Natural killer cell (primary cell): ENCODE data around the gene XXYLT1. TPM values are rescaled to one million over a fixed set of nuclear protein-coding genes. Genes with fewer than 3 reads are reported as not detected.

Experiments
- ATAC-seq, 3 donors: fragments of 150-1000 bp in 2 of 3; fragments of 200-7000 bp in 1 of 3; cut with Tn5 transposase; 1 replicate in 1 of 3; 2 replicates in 2 of 3; pipeline ENCODE4 v1.10.0; 2021; ENCODE audit warnings: mild to moderate bottlenecking in 2 of 3, moderate library complexity in 2 of 3
- DNase-seq, 2 donors: peaks; one replicate each; pipeline versions ENCODE4 v3.0.0 to v3.0.0-alpha.2; 2013 to 2021; ENCODE audit warnings: mixed read lengths in 1 of 2
- H3K27ac ChIP-seq: one replicate; pipeline ENCODE4 v1.5.1; 2013; ENCODE audit warnings: mild to moderate bottlenecking, low read length
- H3K27me3 ChIP-seq: one replicate; pipeline ENCODE4 v1.6.1; 2013; ENCODE audit warnings: low read length; ENCODE audit not compliant: control insufficient read depth, insufficient read depth
- H3K36me3 ChIP-seq: one replicate; pipeline ENCODE4 v1.6.1; 2013; ENCODE audit warnings: low read length; ENCODE audit not compliant: control insufficient read depth, insufficient read depth
- H3K4me1 ChIP-seq: one replicate; pipeline ENCODE4 v1.6.1; 2013; ENCODE audit warnings: low read length; ENCODE audit not compliant: control insufficient read depth, insufficient read depth
- H3K4me3 ChIP-seq: one replicate; pipeline ENCODE4 v1.5.1; 2013; ENCODE audit warnings: low read length
- H3K9me3 ChIP-seq: one replicate; pipeline ENCODE4 v1.6.1; 2013; ENCODE audit warnings: low read length; ENCODE audit not compliant: control insufficient read depth, insufficient read depth
- H3K27ac Mint-ChIP-seq, 2 donors: one replicate each; pipeline ENCODE4 v1.8.0; 2022; ENCODE audit warnings: mild to moderate bottlenecking in 2 of 2, mixed read lengths in 2 of 2, moderate library complexity in 1 of 2
- H3K27me3 Mint-ChIP-seq, 2 donors: one replicate each; pipeline ENCODE4 v1.8.0; 2022; ENCODE audit warnings: low read depth in 2 of 2, mixed read lengths in 2 of 2
- H3K36me3 Mint-ChIP-seq: one replicate; pipeline ENCODE4 v1.8.0; 2022; ENCODE audit warnings: mixed read lengths
- H3K4me1 Mint-ChIP-seq, 2 donors: one replicate each; pipeline ENCODE4 v1.8.0; 2022; ENCODE audit warnings: mixed read lengths in 2 of 2
- H3K4me3 Mint-ChIP-seq: one replicate; pipeline ENCODE4 v1.8.0; 2022; ENCODE audit warnings: mild to moderate bottlenecking, moderate library complexity, mixed read lengths
- H3K9me3 Mint-ChIP-seq, 2 donors: one replicate each; pipeline ENCODE4 v1.8.0; 2022; ENCODE audit warnings: mixed read lengths in 2 of 2
- WGBS: methylation state at CpG from one replicate; pipeline ENCODE4 v1.1.7; 2013; ENCODE audit warnings: missing lambda C conversion rate; ENCODE audit not compliant: insufficient coverage; 5-methylcytosine and 5-hydroxymethylcytosine counted together
- intact Hi-C: fragments of 100-400 bp; cut with micrococcal nuclease; formaldehyde crosslinking; loops from one replicate; pipeline ENCODE4 v1.14.2; 2022
- total RNA-seq, 4 donors: library from RNA; stranded (reverse); fragments of 120-200 nt in 1 of 4; gene quantifications; one replicate each; pipeline versions ENCODE4 v1.2.3 to v1.2.4, GENCODE V29; 2013 to 2022
- TF ChIP-seq, protein P1 (sequence below): fragments of 200-600 bp; IDR thresholded peaks from one replicate; pipeline ENCODE4 v1.8.0; 2022; ENCODE audit warnings: antibody characterized with exemption

XXYLT1 gene
- total RNA-seq, 3 donors from 2014 or later (not counting 1 experiment from before 2014, with no cell fraction given): 8.7 to 13.6 (median 10.2) TPM

DNA sequence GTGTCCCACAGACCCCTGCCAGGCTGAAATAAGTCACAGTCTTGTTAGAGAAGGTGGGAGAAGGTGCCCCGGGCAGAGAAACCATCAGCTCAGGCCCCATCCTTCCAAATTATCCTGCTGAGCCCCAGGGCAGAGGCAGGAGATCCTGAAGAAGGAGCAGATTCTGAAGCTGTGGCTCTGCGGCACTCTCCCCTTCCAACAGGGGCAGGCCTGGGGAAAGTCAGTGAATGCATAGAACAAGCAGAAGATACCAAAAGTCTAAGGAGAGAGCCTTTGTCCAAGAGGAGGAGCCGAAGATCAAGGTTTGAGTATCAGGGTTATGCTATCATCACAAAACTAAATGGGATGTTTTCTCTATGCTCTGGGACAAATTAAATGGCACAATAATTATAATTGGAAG is 249.3 kb downstream of the XXYLT1 start:
- no peaks in the 10 kb centered on the region for H3K9me3 ChIP-seq
- no peak overlapping the region for H3K4me3 ChIP-seq
- Mint-ChIP-seq H3K9me3 (no peaks in the 10 kb centered on the region), H3K4me1 (no peaks in the 10 kb centered on the region), H3K4me3 (no peak overlapping the region), H3K27ac (no peak overlapping the region), H3K27me3 (peaks cover 19 to 32% of the 10 kb centered on the region in 2 donors), H3K36me3 (no peaks in the 10 kb centered on the region)
- no peak for ATAC-seq
- H3K27ac ChIP-seq: no peak overlapping the region
- no peaks in the 10 kb centered on the region for H3K36me3 ChIP-seq
- TF ChIP-seq, protein P1, sequence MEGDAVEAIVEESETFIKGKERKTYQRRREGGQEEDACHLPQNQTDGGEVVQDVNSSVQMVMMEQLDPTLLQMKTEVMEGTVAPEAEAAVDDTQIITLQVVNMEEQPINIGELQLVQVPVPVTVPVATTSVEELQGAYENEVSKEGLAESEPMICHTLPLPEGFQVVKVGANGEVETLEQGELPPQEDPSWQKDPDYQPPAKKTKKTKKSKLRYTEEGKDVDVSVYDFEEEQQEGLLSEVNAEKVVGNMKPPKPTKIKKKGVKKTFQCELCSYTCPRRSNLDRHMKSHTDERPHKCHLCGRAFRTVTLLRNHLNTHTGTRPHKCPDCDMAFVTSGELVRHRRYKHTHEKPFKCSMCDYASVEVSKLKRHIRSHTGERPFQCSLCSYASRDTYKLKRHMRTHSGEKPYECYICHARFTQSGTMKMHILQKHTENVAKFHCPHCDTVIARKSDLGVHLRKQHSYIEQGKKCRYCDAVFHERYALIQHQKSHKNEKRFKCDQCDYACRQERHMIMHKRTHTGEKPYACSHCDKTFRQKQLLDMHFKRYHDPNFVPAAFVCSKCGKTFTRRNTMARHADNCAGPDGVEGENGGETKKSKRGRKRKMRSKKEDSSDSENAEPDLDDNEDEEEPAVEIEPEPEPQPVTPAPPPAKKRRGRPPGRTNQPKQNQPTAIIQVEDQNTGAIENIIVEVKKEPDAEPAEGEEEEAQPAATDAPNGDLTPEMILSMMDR: no peak
- 93% methylated on average over 3 of the region's 3 CpGs for WGBS
- H3K27me3 ChIP-seq: no peaks in the 10 kb centered on the region
- intact Hi-C loops: no loop called here
- no peak for DNase-seq
- H3K4me1 ChIP-seq: no peaks in the 10 kb centered on the region

DNA sequence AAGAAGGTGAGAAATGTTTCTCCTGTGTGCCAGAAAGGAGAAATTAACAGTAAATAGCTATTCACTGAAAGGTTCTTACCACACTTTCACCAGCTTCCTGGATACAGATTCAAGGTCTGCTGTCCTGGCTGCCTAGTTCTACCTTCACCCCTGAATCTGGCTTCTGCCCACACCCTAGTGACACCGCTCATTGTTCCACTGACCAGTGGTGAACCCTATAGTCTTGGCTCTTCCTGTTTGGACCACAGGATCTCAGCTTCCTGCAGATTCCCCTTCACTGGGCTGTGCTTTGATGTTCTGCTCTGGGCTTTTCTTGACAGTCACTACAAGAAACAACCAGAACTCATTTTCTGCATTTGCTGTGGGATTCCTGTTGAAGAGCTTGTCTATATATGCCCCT is 250.0 kb downstream of the XXYLT1 start:
- Histone ChIP-seq H3K9me3 (no peaks in the 10 kb centered on the region), H3K27ac (no peak overlapping the region), H3K36me3 (no peaks in the 10 kb centered on the region), H3K4me1 (no peaks in the 10 kb centered on the region), H3K4me3 (no peak overlapping the region), H3K27me3 (no peaks in the 10 kb centered on the region)
- no peak for ATAC-seq
- Mint-ChIP-seq H3K27ac (no peak overlapping the region), H3K4me3 (no peak overlapping the region), H3K4me1 (no peaks in the 10 kb centered on the region), H3K36me3 (no peaks in the 10 kb centered on the region), H3K9me3 (no peaks in the 10 kb centered on the region), H3K27me3 (peaks cover 25 to 32% of the 10 kb centered on the region in 2 donors)
- TF ChIP-seq, protein P1: no peak
- DNase-seq: no peak
- WGBS: 63% methylated on average over 1 of the region's 1 CpG
- intact Hi-C loops: no loop called here

DNA sequence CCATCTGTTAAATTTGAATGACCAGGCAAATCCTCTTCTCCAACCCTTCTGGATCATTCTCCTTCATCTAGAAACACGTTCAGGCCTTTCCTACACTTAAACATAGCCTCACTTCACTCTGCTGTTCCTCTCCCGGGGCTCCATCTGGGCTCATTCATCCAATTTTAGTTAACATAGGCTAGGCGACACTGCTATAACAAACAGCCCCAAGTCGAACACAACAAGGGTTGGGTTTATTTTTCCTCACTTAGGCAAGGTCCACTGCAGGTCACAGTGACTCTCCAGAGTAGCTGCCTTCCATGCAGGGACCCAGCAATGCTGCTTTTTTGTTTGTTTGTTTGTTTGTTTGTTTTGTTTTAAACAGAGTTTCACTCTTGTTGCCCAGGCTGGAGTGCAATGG is 250.8 kb downstream of the XXYLT1 start:
- Histone ChIP-seq H3K4me1 (peaks cover 2% of the 10 kb centered on the region), H3K4me3 (no peak overlapping the region), H3K36me3 (no peaks in the 10 kb centered on the region), H3K27ac (no peak overlapping the region), H3K27me3 (no peaks in the 10 kb centered on the region), H3K9me3 (no peaks in the 10 kb centered on the region)
- no peak for DNase-seq
- intact Hi-C loops: no loop called here
- Mint-ChIP-seq H3K4me1 (no peaks in the 10 kb centered on the region), H3K27ac (no peak overlapping the region), H3K27me3 (peaks cover 25 to 32% of the 10 kb centered on the region in 2 donors), H3K36me3 (no peaks in the 10 kb centered on the region), H3K9me3 (no peaks in the 10 kb centered on the region), H3K4me3 (no peak overlapping the region)
- TF ChIP-seq, protein P1: no peak
- ATAC-seq: no peak
- WGBS: 86% methylated on average over 4 of the region's 4 CpGs

DNA sequence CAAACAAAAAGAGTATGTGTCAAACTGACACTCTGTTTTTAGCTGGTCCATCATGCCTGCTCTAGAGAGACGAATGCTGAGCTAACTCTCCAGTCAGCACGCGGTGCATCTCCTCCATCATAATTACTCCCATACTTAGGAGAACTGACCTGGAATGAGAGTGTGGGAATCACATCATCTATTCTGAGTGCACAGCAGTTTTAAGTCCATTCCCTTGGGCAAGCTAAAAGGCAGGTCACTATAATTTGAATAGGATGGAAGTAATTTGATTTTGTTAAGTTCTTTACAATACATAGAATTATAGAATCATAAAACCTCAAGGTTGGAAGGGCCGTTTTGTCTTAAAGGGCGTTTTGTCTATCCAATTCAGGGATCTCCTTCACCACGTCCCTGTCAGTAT is 251.6 kb downstream of the XXYLT1 start:
- Histone ChIP-seq H3K9me3 (no peaks in the 10 kb centered on the region), H3K4me1 (peaks cover 5% of the 10 kb centered on the region), H3K36me3 (no peaks in the 10 kb centered on the region), H3K27ac (no peak overlapping the region), H3K27me3 (no peaks in the 10 kb centered on the region), H3K4me3 (no peak overlapping the region)
- H3K4me3 Mint-ChIP-seq: no peak overlapping the region
- peaks cover 28 to 32% of the 10 kb centered on the region in 2 donors for H3K27me3 Mint-ChIP-seq
- no peak for ATAC-seq
- 95% methylated on average over 5 of the region's 6 CpGs for WGBS
- H3K27ac Mint-ChIP-seq: no peak overlapping the region
- H3K36me3 Mint-ChIP-seq: no peaks in the 10 kb centered on the region
- intact Hi-C loops: no loop called here
- DNase-seq: no peak
- peaks cover 5 to 6% of the 10 kb centered on the region in 2 donors for H3K4me1 Mint-ChIP-seq
- H3K9me3 Mint-ChIP-seq: no peaks in the 10 kb centered on the region
- TF ChIP-seq, protein P1: no peak
